Measurements from ENCODE around the gene RPS6KA6. TPM values are rescaled to one million over a fixed set of nuclear protein-coding genes. Genes with fewer than 3 reads are reported as not detected.
A peak's percentile ranks its signal among the peaks of the same experiment; 100 is the strongest.

Gene RPS6KA6
- total RNA-seq, 2 donors from 2014 or later: 1.4 to 1.7 TPM

GRCh38 chrX:84047339-84047738 is 140.7 kb downstream of the RPS6KA6 start:
- Histone ChIP-seq H3K4me3 (no peak overlapping the region), H3K9me3 (no peaks in the 10 kb centered on the region), H3K27ac (no peak overlapping the region), H3K27me3 (no peaks in the 10 kb centered on the region), H3K36me3 (no peaks in the 10 kb centered on the region), H3K4me1 (no peaks in the 10 kb centered on the region)
- no peak for TF ChIP-seq CTCF (IDR thresholded peaks at IDR 0.05)
- no peak for DNase-seq (ENCODE audit: low spot score)

GRCh38 chrX:84046403-84046984 is 141.5 kb downstream of the RPS6KA6 start:
- TF ChIP-seq CTCF (IDR thresholded peaks at IDR 0.05): peak; percentile 49 to 73
- Histone ChIP-seq H3K27me3 (no peaks in the 10 kb centered on the region), H3K4me3 (no peak overlapping the region), H3K4me1 (no peaks in the 10 kb centered on the region), H3K36me3 (no peaks in the 10 kb centered on the region), H3K27ac (no peak overlapping the region), H3K9me3 (no peaks in the 10 kb centered on the region)
- no peak for DNase-seq (ENCODE audit: low spot score)

GRCh38 chrX:84044051-84044450 is 143.9 kb downstream of the RPS6KA6 start:
- Histone ChIP-seq H3K4me3 (no peak overlapping the region), H3K36me3 (no peaks in the 10 kb centered on the region), H3K27me3 (no peaks in the 10 kb centered on the region), H3K27ac (no peak overlapping the region), H3K9me3 (no peaks in the 10 kb centered on the region), H3K4me1 (no peaks in the 10 kb centered on the region)
- TF ChIP-seq CTCF (IDR thresholded peaks at IDR 0.05): no peak
- no peak for DNase-seq (ENCODE audit: low spot score)

Small RNA genes lying within 50 kb of the gene (microRNA-seq; reads per million reads assigned to microRNA genes)
- 0 reads per million in 2 donors for gene MIR548I4 (ENCODE audit: borderline number of aligned reads in 2 of 2, borderline replicate concordance in 1 of 2)
